ENCODE results near the gene DLG2.
"Not testable (repeated sequence)": the region's sequence is repeated elsewhere in the genome, so short reads cannot be mapped to it uniquely, and the experiment has no call there.

Gene DLG2

GRCh38 chr11:85276332-85276731 is 350.8 kb downstream of the DLG2 start:
- TF ChIP-seq CTCF (IDR thresholded peaks at IDR 0.05; ENCODE audit: low read depth, low read length), result no peak
- Histone ChIP-seq H3K4me3 (ENCODE audit: low read depth, low read length) (no peak overlapping the region), H3K36me3 (no peaks in the 10 kb centered on the region), H3K9me3 (ENCODE audit: severe bottlenecking) (no peaks in the 10 kb centered on the region), H3K27me3 (ENCODE audit: insufficient read depth, low read depth, severe bottlenecking) (no peaks in the 10 kb centered on the region), H3K27ac (no peak overlapping the region)
- DNase-seq, result no peak

- not testable (repeated sequence) for H3K27ac ChIP-seq; DNase-seq; H3K9me3 ChIP-seq (ENCODE audit: severe bottlenecking); H3K4me3 ChIP-seq (ENCODE audit: low read depth, low read length); H3K36me3 ChIP-seq; H3K27me3 ChIP-seq (ENCODE audit: insufficient read depth, low read depth, severe bottlenecking)
Measured at GRCh38 chr11:85270315-85270714, 356.8 kb downstream of the DLG2 start.

- no peak for DNase-seq
- Histone ChIP-seq H3K4me3 (ENCODE audit: low read depth, low read length) (no peak overlapping the region), H3K9me3 (ENCODE audit: severe bottlenecking) (no peaks in the 10 kb centered on the region), H3K36me3 (no peaks in the 10 kb centered on the region), H3K27me3 (ENCODE audit: insufficient read depth, low read depth, severe bottlenecking) (no peaks in the 10 kb centered on the region), H3K27ac (no peak overlapping the region)
- TF ChIP-seq CTCF (IDR thresholded peaks at IDR 0.05; ENCODE audit: low read depth, low read length), result no peak
Measured at GRCh38 chr11:85269109-85269508, 358.0 kb downstream of the DLG2 start.

GRCh38 chr11:85266646-85267045 is 360.5 kb downstream of the DLG2 start:
- H3K27ac ChIP-seq, result no peak overlapping the region
- no peak for TF ChIP-seq CTCF (IDR thresholded peaks at IDR 0.05; ENCODE audit: low read depth, low read length)
- H3K27me3 ChIP-seq (ENCODE audit: insufficient read depth, low read depth, severe bottlenecking), result no peaks in the 10 kb centered on the region
- H3K4me3 ChIP-seq (ENCODE audit: low read depth, low read length), result no peak overlapping the region
- H3K36me3 ChIP-seq, result no peaks in the 10 kb centered on the region
- no peaks in the 10 kb centered on the region for H3K9me3 ChIP-seq (ENCODE audit: severe bottlenecking)
- no peak for DNase-seq

GRCh38 chr11:85263328-85263727 is 363.8 kb downstream of the DLG2 start:
- DNase-seq, result no peak
- Histone ChIP-seq H3K4me3 (ENCODE audit: low read depth, low read length) (no peak overlapping the region), H3K27ac (no peak overlapping the region), H3K27me3 (ENCODE audit: insufficient read depth, low read depth, severe bottlenecking) (no peaks in the 10 kb centered on the region), H3K36me3 (no peaks in the 10 kb centered on the region), H3K9me3 (ENCODE audit: severe bottlenecking) (no peaks in the 10 kb centered on the region)
- TF ChIP-seq CTCF (IDR thresholded peaks at IDR 0.05; ENCODE audit: low read depth, low read length), result no peak

- no peaks in the 10 kb centered on the region for H3K9me3 ChIP-seq (ENCODE audit: severe bottlenecking)
Measured at GRCh38 chr11:85257837-85258236, 369.3 kb downstream of the DLG2 start.

More at GRCh38 chr11:85257837-85258236, 369.3 kb downstream of the DLG2 start:
- no peak for TF ChIP-seq CTCF (IDR thresholded peaks at IDR 0.05; ENCODE audit: low read depth, low read length)
- Histone ChIP-seq H3K36me3 (no peaks in the 10 kb centered on the region), H3K4me3 (ENCODE audit: low read depth, low read length) (no peak overlapping the region), H3K27me3 (ENCODE audit: insufficient read depth, low read depth, severe bottlenecking) (no peaks in the 10 kb centered on the region), H3K27ac (no peak overlapping the region)
- DNase-seq, result no peak

Measured in WERI-Rb-1 (cell line).